A549 (cell line): ENCODE measurements around the gene IGF1R.

Experiments
- ESRRA ChIP-seq: fragments of 150-350 bp; IDR thresholded peaks from 2 replicates; pipeline ENCODE4 v1.6.1; 2014; ENCODE audit warnings: mild to moderate bottlenecking, low read length, borderline replicate concordance
- JUN ChIP-seq, 2 experiments: fragments of >200 bp; sonication (Bioruptor Twin); formaldehyde crosslinking; IDR thresholded peaks; 2 replicates in 1 of 2; 3 replicates in 1 of 2; pipeline ENCODE4 v1.6.1; 2016 to 2017
- KDM1A ChIP-seq: fragments of 200-600 bp; sonication (generic); IDR thresholded peaks from 2 replicates; pipeline ENCODE4 v1.6.1; 2016; ENCODE audit warnings: low read depth, mild to moderate bottlenecking
- PHF8 ChIP-seq: fragments of 200-600 bp; sonication (generic); IDR thresholded peaks from 2 replicates; pipeline ENCODE4 v1.6.1; 2016; ENCODE audit warnings: low read depth, mild to moderate bottlenecking, antibody characterized with exemption, moderate library complexity, borderline replicate concordance
- RCOR1 ChIP-seq: fragments of 150-350 bp; IDR thresholded peaks from 2 replicates; pipeline ENCODE4 v1.6.1; 2014; ENCODE audit warnings: antibody characterized with exemption, low read length, low read depth
- TF ChIP-seq, protein P1 (sequence below): fragments of >200 bp; sonication (Bioruptor Twin); formaldehyde crosslinking; IDR thresholded peaks from 3 replicates; pipeline ENCODE4 v1.5.1; 2016

DNA sequence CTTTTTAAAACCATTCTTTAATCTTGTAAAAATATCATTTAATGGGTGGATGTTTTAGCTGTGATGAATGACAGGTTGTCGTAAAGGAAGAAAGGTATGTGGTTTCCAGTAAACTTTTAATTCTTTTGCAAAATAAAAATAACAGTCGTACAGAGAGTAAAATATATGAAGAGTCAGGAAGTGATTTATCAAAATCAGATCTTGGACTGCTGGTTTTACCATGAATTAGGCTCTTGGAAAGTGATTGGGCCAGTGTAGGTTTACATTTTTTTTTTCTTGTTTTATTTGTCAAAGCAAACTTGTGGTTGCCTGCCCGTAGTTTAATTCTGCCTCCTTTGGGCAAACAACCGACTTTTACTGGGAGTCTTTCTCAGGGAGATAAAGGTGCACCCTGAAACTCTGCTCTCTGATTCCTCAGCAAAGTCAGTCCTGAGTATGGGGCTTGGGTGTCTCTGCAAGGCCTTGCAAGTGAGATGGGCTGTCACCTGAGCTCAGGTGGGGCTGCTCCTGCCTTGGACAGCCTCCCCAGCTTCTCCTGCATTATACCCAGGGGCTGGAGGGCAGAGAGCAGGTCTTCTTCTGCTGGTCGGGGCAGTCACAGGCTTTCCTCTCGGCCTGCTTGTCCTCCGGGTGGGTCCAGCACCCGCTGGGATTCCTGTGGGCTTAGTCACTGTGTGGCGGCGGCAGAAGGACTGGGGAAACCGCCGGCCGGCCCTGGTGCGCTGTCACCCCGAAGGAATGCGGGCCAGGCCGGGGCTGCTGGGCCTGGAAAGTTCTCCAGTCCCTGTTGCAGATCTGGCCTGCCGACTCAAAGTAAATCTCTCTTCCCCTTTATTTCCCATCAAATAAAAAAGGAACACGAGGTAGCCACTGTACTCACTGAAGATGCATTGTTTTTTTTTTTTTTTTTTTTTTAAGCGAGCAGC, 79.0 kb downstream of the IGF1R start:
- TF ChIP-seq, protein P1, sequence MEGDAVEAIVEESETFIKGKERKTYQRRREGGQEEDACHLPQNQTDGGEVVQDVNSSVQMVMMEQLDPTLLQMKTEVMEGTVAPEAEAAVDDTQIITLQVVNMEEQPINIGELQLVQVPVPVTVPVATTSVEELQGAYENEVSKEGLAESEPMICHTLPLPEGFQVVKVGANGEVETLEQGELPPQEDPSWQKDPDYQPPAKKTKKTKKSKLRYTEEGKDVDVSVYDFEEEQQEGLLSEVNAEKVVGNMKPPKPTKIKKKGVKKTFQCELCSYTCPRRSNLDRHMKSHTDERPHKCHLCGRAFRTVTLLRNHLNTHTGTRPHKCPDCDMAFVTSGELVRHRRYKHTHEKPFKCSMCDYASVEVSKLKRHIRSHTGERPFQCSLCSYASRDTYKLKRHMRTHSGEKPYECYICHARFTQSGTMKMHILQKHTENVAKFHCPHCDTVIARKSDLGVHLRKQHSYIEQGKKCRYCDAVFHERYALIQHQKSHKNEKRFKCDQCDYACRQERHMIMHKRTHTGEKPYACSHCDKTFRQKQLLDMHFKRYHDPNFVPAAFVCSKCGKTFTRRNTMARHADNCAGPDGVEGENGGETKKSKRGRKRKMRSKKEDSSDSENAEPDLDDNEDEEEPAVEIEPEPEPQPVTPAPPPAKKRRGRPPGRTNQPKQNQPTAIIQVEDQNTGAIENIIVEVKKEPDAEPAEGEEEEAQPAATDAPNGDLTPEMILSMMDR, result no peak
- TF ChIP-seq ESRRA (no peak), PHF8 (no peak), JUN (IDR thresholded peaks at IDR 0.05) (peak in 1 of 2 experiments; percentile 56; a peak in 3 of 5 replicates), RCOR1 (no peak), KDM1A (no peak)
